ENCODE results near the gene SLC35F3. TPM values are rescaled to one million over a fixed set of nuclear protein-coding genes. Genes with fewer than 3 reads are reported as not detected.
"Not testable (repeated sequence)": the region's sequence is repeated elsewhere in the genome, so short reads cannot be mapped to it uniquely, and the experiment has no call there.

Gene SLC35F3
- total and polyA plus RNA-seq, 4 donors, result 0.01 to 0.37 (median 0.08) TPM; not detected in 1

DNA sequence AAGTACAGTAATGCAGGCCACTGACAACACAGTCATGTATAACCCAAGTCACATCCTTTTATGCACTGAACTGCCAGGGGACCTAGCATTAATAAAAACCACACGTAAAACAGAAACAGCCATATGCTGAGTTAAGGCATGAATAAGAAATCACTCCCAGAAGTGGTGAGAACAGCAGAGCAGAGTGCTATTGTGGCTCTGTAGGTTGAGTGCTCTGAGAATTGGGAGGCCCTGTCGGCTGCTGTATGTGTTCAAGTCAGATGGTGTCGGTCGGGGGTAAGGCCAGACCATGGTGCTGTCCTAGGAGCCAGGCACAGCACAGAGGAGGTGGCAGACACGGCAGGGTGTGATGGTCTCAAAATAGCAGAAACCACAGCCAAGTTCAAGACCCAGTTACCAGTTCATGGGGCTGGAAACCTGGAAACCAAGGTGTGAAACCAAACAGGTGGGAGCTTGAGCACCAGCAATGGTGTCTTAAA lies 342.2 kb downstream of the SLC35F3 start:
- H3K27me3 ChIP-seq (ENCODE audit: control insufficient read depth in 4 of 4, insufficient read depth in 4 of 4, low read length in 3 of 4), result peaks cover 0 to 4% (median 0%) of the 10 kb centered on the region in 4 donors
- no peak overlapping the region for H3K4me3 ChIP-seq (ENCODE audit: low read depth in 1 of 3, low read length in 3 of 3)
- DNase-seq (ENCODE audit: low spot score), result peak; percentile 8
- H3K4me1 ChIP-seq (ENCODE audit: control insufficient read depth in 4 of 4, insufficient read depth in 4 of 4, low read length in 3 of 4), result no peaks in the 10 kb centered on the region
- no peaks in the 10 kb centered on the region for H3K9me3 ChIP-seq (ENCODE audit: control insufficient read depth in 4 of 4, low read length in 3 of 4)
- H3K36me3 ChIP-seq (ENCODE audit: control insufficient read depth in 4 of 4, insufficient read depth in 3 of 4, low read depth in 1 of 4, low read length in 3 of 4), result no peaks in the 10 kb centered on the region
- WGBS, result 86% methylated on average over 5 of the region's 5 CpGs
- no peak for TF ChIP-seq JUND (IDR thresholded peaks at IDR 0.05)
- no peak overlapping the region for H3K27ac ChIP-seq (ENCODE audit: low read depth in 1 of 2, low read length in 2 of 2)
- H3K9ac ChIP-seq (ENCODE audit: low read depth in 1 of 2, low read length in 2 of 2), result no peak overlapping the region

DNA sequence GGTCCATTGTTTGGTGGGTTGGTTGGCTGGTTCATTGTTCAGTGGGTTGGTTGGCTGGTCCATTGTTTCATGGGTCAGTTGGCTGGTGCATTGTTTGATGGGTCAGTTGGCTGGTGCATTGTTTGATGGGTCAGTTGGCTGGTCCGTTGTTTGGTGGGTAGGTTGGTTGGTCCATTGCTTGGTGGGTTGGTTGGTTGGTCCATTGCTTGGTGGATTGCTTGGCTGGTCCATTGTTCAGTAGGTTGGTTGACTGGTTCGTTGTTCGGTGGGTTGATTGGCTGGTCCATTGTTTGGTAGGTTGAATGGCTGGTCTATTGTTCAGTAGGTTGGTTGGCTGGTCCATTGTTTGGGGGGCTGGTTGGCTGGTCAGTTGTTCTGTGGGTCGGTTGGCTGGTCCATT lies 343.3 kb downstream of the SLC35F3 start:
- not testable (repeated sequence) for H3K36me3 ChIP-seq (ENCODE audit: control insufficient read depth in 4 of 4, insufficient read depth in 3 of 4, low read depth in 1 of 4, low read length in 3 of 4); H3K4me1 ChIP-seq (ENCODE audit: control insufficient read depth in 4 of 4, insufficient read depth in 4 of 4, low read length in 3 of 4); H3K27ac ChIP-seq (ENCODE audit: low read depth in 1 of 2, low read length in 2 of 2); H3K27me3 ChIP-seq (ENCODE audit: control insufficient read depth in 4 of 4, insufficient read depth in 4 of 4, low read length in 3 of 4); H3K4me3 ChIP-seq (ENCODE audit: low read depth in 1 of 3, low read length in 3 of 3); H3K9ac ChIP-seq (ENCODE audit: low read depth in 1 of 2, low read length in 2 of 2); H3K9me3 ChIP-seq (ENCODE audit: control insufficient read depth in 4 of 4, low read length in 3 of 4)
- 81% methylated on average over 4 of the region's 4 CpGs for WGBS
- peak; percentile 17 for DNase-seq (ENCODE audit: low spot score)

DNA sequence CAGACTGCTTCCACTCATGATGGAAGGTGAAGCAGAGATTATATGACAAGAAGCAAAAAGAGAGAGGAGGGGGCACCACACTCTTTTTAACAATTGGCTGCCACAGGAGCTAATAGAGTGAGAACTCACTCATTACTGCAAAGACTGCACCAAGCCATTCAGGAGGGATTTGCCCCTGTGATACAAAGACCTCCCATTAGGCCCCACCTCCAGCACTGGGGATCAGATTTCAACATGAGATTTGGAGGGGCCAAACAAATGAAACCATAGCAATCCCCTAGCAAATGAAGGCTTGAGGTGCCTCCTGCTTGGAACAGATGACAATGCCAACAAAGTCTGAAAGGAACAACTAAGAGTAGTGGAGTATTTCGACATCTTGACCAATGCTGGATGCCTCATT lies 346.3 kb downstream of the SLC35F3 start:
- Histone ChIP-seq H3K4me3 (ENCODE audit: low read depth in 1 of 3, low read length in 3 of 3) (no peak overlapping the region), H3K36me3 (ENCODE audit: control insufficient read depth in 4 of 4, insufficient read depth in 3 of 4, low read depth in 1 of 4, low read length in 3 of 4) (no peaks in the 10 kb centered on the region), H3K27ac (ENCODE audit: low read depth in 1 of 2, low read length in 2 of 2) (no peak overlapping the region), H3K4me1 (ENCODE audit: control insufficient read depth in 4 of 4, insufficient read depth in 4 of 4, low read length in 3 of 4) (no peaks in the 10 kb centered on the region), H3K27me3 (ENCODE audit: control insufficient read depth in 4 of 4, insufficient read depth in 4 of 4, low read length in 3 of 4) (no peaks in the 10 kb centered on the region), H3K9ac (ENCODE audit: low read depth in 1 of 2, low read length in 2 of 2) (no peak overlapping the region), H3K9me3 (ENCODE audit: control insufficient read depth in 4 of 4, low read length in 3 of 4) (no peaks in the 10 kb centered on the region)
- 73% methylated on average over 1 of the region's 1 CpG for WGBS
- TF ChIP-seq, protein P1, sequence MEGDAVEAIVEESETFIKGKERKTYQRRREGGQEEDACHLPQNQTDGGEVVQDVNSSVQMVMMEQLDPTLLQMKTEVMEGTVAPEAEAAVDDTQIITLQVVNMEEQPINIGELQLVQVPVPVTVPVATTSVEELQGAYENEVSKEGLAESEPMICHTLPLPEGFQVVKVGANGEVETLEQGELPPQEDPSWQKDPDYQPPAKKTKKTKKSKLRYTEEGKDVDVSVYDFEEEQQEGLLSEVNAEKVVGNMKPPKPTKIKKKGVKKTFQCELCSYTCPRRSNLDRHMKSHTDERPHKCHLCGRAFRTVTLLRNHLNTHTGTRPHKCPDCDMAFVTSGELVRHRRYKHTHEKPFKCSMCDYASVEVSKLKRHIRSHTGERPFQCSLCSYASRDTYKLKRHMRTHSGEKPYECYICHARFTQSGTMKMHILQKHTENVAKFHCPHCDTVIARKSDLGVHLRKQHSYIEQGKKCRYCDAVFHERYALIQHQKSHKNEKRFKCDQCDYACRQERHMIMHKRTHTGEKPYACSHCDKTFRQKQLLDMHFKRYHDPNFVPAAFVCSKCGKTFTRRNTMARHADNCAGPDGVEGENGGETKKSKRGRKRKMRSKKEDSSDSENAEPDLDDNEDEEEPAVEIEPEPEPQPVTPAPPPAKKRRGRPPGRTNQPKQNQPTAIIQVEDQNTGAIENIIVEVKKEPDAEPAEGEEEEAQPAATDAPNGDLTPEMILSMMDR (IDR thresholded peaks at IDR 0.05; ENCODE audit: low read depth, low read length, missing input control), result no peak
- TF ChIP-seq TAF1 (conservative IDR thresholded peaks at IDR 0.05), result no peak
- TF ChIP-seq JUND (IDR thresholded peaks at IDR 0.05), result no peak
- TF ChIP-seq FOXA1 (IDR thresholded peaks at IDR 0.05), result no peak
- TF ChIP-seq YY1 (IDR thresholded peaks at IDR 0.05), result no peak
- no peak for TF ChIP-seq RXRA (IDR thresholded peaks at IDR 0.05)
- TF ChIP-seq REST (IDR thresholded peaks at IDR 0.05), result no peak
- peak; percentile 5 for DNase-seq (ENCODE audit: low spot score)

- no peak overlapping the region for H3K27ac ChIP-seq (ENCODE audit: low read depth in 1 of 2, low read length in 2 of 2)
- no peaks in the 10 kb centered on the region for H3K27me3 ChIP-seq (ENCODE audit: control insufficient read depth in 4 of 4, insufficient read depth in 4 of 4, low read length in 3 of 4)
- no peak for TF ChIP-seq SP1 (IDR thresholded peaks at IDR 0.05)
- no peak for TF ChIP-seq EGR1 (IDR thresholded peaks at IDR 0.05; ENCODE audit: low read depth in 2 of 2)
- no peak for TF ChIP-seq YY1 (IDR thresholded peaks at IDR 0.05)
- TF ChIP-seq, protein P2, sequence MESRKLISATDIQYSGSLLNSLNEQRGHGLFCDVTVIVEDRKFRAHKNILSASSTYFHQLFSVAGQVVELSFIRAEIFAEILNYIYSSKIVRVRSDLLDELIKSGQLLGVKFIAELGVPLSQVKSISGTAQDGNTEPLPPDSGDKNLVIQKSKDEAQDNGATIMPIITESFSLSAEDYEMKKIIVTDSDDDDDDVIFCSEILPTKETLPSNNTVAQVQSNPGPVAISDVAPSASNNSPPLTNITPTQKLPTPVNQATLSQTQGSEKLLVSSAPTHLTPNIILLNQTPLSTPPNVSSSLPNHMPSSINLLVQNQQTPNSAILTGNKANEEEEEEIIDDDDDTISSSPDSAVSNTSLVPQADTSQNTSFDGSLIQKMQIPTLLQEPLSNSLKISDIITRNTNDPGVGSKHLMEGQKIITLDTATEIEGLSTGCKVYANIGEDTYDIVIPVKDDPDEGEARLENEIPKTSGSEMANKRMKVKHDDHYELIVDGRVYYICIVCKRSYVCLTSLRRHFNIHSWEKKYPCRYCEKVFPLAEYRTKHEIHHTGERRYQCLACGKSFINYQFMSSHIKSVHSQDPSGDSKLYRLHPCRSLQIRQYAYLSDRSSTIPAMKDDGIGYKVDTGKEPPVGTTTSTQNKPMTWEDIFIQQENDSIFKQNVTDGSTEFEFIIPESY (IDR thresholded peaks at IDR 0.05), result no peak
- no peak for TF ChIP-seq RXRA (IDR thresholded peaks at IDR 0.05)
- no peak for TF ChIP-seq FOXA2 (IDR thresholded peaks at IDR 0.05)
- TF ChIP-seq JUND (IDR thresholded peaks at IDR 0.05), result no peak
- TF ChIP-seq ATF3 (IDR thresholded peaks at IDR 0.05), result no peak
- TF ChIP-seq HNF4A (conservative IDR thresholded peaks at IDR 0.05), result no peak
- WGBS, result 92% methylated on average over 1 of the region's 1 CpG
- no peaks in the 10 kb centered on the region for H3K4me1 ChIP-seq (ENCODE audit: control insufficient read depth in 4 of 4, insufficient read depth in 4 of 4, low read length in 3 of 4)
- H3K9ac ChIP-seq (ENCODE audit: low read depth in 1 of 2, low read length in 2 of 2), result no peak overlapping the region
- no peak overlapping the region for H3K4me3 ChIP-seq (ENCODE audit: low read depth in 1 of 3, low read length in 3 of 3)
- peak; percentile 13 for DNase-seq (ENCODE audit: low spot score)
- no peaks in the 10 kb centered on the region for H3K36me3 ChIP-seq (ENCODE audit: control insufficient read depth in 4 of 4, insufficient read depth in 3 of 4, low read depth in 1 of 4, low read length in 3 of 4)
- peaks cover 3 to 6% (median 4%) of the 10 kb centered on the region in 4 donors for H3K9me3 ChIP-seq (ENCODE audit: control insufficient read depth in 4 of 4, low read length in 3 of 4)
Measured at GRCh38 chr1:234253732-234254131, 349.3 kb downstream of the SLC35F3 start.
